ENCODE results near the gene PLTP. TPM values are rescaled to one million over a fixed set of nuclear protein-coding genes. Genes with fewer than 3 reads are reported as not detected.

Gene PLTP
- polyA plus RNA-seq, 1 donor from 2014 or later: 7.0 TPM

- Histone ChIP-seq H3F3A (ENCODE audit: insufficient read depth, low read length, poor library complexity, severe bottlenecking) (no peaks in the 10 kb centered on the region), H3K79me2 (replicated peaks; ENCODE audit: insufficient read depth, low read length) (no peaks in the 10 kb centered on the region), H3K27ac (ENCODE audit: low read length) (no peak overlapping the region), H3K4me2 (ENCODE audit: low read length) (no peak overlapping the region), H3K4me3 (ENCODE audit: low read length) (no peak overlapping the region), H3K9me2 (ENCODE audit: insufficient read depth, low read length) (no peaks in the 10 kb centered on the region), H3K27me3 (ENCODE audit: insufficient read depth, low read depth, low read length) (no peaks in the 10 kb centered on the region), H2AFZ (ENCODE audit: low read depth, low read length) (no peak overlapping the region), H3K36me3 (ENCODE audit: insufficient read depth, low read length) (peaks cover 16% of the 10 kb centered on the region), H3K9me3 (ENCODE audit: low read length) (no peaks in the 10 kb centered on the region), H3K9ac (ENCODE audit: low read length) (no peak overlapping the region), H4K20me1 (ENCODE audit: insufficient read depth) (no peaks in the 10 kb centered on the region)
- TF ChIP-seq MXI1 (conservative IDR thresholded peaks at IDR 0.05; ENCODE audit: poor library complexity, severe bottlenecking): no peak
- no peak for TF ChIP-seq SMC3 (conservative IDR thresholded peaks at IDR 0.05; ENCODE audit: poor library complexity)
- no peak for TF ChIP-seq RAD21 (conservative IDR thresholded peaks at IDR 0.05)
- TF ChIP-seq, protein P1, sequence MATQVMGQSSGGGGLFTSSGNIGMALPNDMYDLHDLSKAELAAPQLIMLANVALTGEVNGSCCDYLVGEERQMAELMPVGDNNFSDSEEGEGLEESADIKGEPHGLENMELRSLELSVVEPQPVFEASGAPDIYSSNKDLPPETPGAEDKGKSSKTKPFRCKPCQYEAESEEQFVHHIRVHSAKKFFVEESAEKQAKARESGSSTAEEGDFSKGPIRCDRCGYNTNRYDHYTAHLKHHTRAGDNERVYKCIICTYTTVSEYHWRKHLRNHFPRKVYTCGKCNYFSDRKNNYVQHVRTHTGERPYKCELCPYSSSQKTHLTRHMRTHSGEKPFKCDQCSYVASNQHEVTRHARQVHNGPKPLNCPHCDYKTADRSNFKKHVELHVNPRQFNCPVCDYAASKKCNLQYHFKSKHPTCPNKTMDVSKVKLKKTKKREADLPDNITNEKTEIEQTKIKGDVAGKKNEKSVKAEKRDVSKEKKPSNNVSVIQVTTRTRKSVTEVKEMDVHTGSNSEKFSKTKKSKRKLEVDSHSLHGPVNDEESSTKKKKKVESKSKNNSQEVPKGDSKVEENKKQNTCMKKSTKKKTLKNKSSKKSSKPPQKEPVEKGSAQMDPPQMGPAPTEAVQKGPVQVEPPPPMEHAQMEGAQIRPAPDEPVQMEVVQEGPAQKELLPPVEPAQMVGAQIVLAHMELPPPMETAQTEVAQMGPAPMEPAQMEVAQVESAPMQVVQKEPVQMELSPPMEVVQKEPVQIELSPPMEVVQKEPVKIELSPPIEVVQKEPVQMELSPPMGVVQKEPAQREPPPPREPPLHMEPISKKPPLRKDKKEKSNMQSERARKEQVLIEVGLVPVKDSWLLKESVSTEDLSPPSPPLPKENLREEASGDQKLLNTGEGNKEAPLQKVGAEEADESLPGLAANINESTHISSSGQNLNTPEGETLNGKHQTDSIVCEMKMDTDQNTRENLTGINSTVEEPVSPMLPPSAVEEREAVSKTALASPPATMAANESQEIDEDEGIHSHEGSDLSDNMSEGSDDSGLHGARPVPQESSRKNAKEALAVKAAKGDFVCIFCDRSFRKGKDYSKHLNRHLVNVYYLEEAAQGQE (IDR thresholded peaks at IDR 0.05; ENCODE audit: borderline replicate concordance): no peak
- no peak for TF ChIP-seq TAF1 (IDR thresholded peaks at IDR 0.05; ENCODE audit: low read depth)
- TF ChIP-seq CTCF (IDR thresholded peaks at IDR 0.05; ENCODE audit: poor library complexity, severe bottlenecking): no peak
- TF ChIP-seq POLR2AphosphoS5 (IDR thresholded peaks at IDR 0.05): no peak
- no peak for TF ChIP-seq EP300 (conservative IDR thresholded peaks at IDR 0.05; ENCODE audit: poor library complexity, severe bottlenecking)
- no peak for TF ChIP-seq EZH2 (IDR thresholded peaks at IDR 0.05; ENCODE audit: borderline replicate concordance, insufficient read depth, low read length, poor library complexity, severe bottlenecking)
These were observed 34.4 kb upstream of the PLTP start for GRCh38 chr20:45946149-45946970.

GRCh38 chr20:45945678-45946148 is 33.8 kb upstream of the PLTP start:
- no peak overlapping the region for H3K4me2 ChIP-seq (ENCODE audit: low read length)
- H3K27me3 ChIP-seq (ENCODE audit: insufficient read depth, low read depth, low read length): no peaks in the 10 kb centered on the region
- H3K9me2 ChIP-seq (ENCODE audit: insufficient read depth, low read length): no peaks in the 10 kb centered on the region
- no peaks in the 10 kb centered on the region for H3F3A ChIP-seq (ENCODE audit: insufficient read depth, low read length, poor library complexity, severe bottlenecking)
- H3K9ac ChIP-seq (ENCODE audit: low read length): no peak overlapping the region
- H3K4me3 ChIP-seq (ENCODE audit: low read length): no peak overlapping the region
- H3K9me3 ChIP-seq (ENCODE audit: low read length): no peaks in the 10 kb centered on the region
- H3K36me3 ChIP-seq (ENCODE audit: insufficient read depth, low read length): peaks cover 16% of the 10 kb centered on the region
- H4K20me1 ChIP-seq (ENCODE audit: insufficient read depth): no peaks in the 10 kb centered on the region
- H3K79me2 ChIP-seq (replicated peaks; ENCODE audit: insufficient read depth, low read length): no peaks in the 10 kb centered on the region
- H3K27ac ChIP-seq (ENCODE audit: low read length): no peak overlapping the region
- TF ChIP-seq POLR2AphosphoS5 (IDR thresholded peaks at IDR 0.05) (no peak), TAF1 (IDR thresholded peaks at IDR 0.05; ENCODE audit: low read depth) (no peak), CTCF (IDR thresholded peaks at IDR 0.05; ENCODE audit: poor library complexity, severe bottlenecking) (no peak), EZH2 (IDR thresholded peaks at IDR 0.05; ENCODE audit: borderline replicate concordance, insufficient read depth, low read length, poor library complexity, severe bottlenecking) (no peak), EP300 (conservative IDR thresholded peaks at IDR 0.05; ENCODE audit: poor library complexity, severe bottlenecking) (no peak), MXI1 (conservative IDR thresholded peaks at IDR 0.05; ENCODE audit: poor library complexity, severe bottlenecking) (no peak), RAD21 (conservative IDR thresholded peaks at IDR 0.05) (no peak), SMC3 (conservative IDR thresholded peaks at IDR 0.05; ENCODE audit: poor library complexity) (no peak)
- TF ChIP-seq, protein P1 (IDR thresholded peaks at IDR 0.05; ENCODE audit: borderline replicate concordance): no peak
- no peak overlapping the region for H2AFZ ChIP-seq (ENCODE audit: low read depth, low read length)

Data from neural cell (in vitro differentiated cells).